ENCODE results near the gene SNORC. TPM values are rescaled to one million over a fixed set of nuclear protein-coding genes. Genes with fewer than 3 reads are reported as not detected.
"Not testable (repeated sequence)": the region's sequence is repeated elsewhere in the genome, so short reads cannot be mapped to it uniquely, and the experiment has no call there.

SNORC gene
- total RNA-seq = 1.8 TPM

DNA sequence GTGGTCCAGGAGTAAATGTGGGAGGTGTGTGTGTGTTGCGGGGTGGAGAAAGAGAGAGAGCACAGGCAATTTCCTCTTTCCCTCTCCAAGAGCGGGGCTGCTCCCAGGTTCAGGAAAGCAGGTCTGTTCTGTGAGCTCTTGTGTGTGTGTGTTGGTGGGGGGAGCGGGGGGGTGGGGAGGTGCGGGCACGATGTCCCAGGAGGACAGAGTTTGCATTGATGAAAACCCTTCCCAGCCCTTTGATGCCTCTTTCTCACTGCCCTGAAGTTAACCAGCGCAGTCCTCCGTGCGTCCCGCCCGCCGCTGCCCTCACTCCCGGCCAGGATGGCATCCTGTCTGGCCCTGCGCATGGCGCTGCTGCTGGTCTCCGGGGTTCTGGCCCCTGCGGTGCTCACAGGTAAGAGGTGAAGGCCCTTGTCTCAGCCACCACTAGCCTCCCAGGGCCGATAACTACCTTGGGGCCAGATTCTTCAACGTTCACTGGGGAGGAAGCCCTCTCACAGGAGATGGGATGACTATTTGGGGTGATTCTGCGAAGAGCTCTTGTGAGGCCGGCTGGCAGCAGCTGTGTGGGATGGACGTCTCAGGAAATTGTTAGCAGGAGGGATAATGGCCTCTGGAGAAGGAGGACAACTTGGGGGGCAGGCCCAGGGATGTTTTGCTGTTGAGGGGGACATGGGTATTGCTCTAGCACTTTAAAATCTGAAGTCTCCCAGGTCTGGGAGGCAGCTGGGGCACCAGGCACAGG is at the start of gene SNORC:
TSS of gene SNORC (plus strand) at position 247 of the 748 bp plus-strand sequence. CDS start at position 325, 78 bp downstream.
- ATAC-seq = no peak

DNA sequence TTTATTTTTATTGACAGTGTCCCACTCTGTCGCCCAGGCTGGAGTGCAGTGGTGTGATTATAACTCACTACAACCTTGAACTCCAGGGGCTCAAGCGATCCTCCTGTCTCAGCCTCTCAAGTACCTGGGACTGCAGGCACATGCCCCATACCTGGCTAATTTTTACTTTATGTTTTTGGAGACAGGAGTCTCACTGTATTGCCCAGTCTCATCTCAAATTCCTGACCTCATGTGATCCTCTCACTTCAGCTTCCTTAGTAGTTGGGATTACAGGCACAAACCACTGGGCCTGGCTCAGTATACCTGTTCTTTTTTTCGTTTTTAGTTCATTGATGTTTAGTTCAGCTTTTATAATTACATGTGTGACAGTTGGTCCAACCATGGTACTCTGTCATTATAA is 40.1 kb upstream of the SNORC start:
- ATAC-seq = no peak

DNA sequence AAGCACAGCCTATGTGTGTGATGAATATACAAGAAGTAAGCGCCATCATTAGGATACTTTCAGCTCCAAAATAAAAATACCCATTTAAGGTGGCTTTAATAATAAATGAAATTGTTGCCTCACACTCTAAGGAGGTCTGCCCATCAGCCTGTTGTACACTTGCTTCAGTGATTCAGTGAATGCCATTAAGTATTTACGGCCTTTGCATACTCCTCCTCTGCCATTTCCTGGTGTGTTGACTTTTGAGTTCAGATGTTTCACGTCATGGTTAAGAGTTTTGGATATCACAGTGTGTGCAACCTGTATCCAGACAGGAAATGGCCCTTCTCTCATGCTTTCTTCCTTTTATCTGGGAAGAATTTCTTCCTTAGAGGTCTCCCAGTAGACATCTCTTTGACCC is 38.6 kb upstream of the SNORC start:
- no peak for ATAC-seq

DNA sequence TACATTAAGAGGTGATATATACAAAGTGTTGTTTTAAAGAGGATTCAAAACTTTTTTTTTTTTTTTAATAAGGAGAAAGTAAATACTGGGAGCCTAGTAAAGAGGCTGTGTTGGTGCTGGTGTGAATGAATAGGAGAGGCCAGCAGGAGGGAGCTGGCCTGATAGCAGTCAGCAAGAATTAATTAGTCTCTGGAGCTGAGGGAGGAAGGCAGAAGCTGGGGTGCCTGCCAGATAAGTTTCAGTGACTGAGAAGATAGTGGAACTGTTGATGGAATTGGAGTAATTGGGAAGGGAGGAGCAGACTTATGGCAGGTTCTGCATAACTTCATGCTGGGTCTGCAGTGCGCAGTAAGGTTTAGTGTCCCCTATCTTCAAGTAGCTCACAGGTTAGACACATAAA is 36.2 kb upstream of the SNORC start:
- no peak for ATAC-seq

- no peak for ATAC-seq
Measured at GRCh38 chr2:232835687-232836208, 34.3 kb upstream of the SNORC start.

DNA sequence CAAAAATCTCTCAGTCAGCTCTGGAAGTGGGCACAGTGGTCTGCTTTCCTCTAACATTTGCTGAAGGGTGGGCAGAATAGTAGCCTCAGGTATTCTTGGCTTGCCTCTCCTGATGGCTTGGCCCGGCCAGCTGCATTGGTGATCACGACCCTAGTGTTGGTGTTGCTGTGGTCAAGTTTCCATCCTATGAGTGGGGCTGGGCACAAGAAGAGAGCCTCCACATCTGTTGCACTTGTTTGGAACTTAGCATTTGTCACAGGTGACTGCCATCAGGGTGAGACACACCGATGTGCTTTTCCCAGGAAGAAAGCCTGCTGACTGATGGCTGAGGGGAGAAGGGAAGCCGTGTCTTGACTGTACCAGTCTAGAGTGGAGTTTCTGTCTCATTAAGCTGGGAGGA is 33.1 kb upstream of the SNORC start:
- ATAC-seq = no peak

GRCh38 chr2:232838406-232838874 is 31.6 kb upstream of the SNORC start:
- ATAC-seq = no peak

DNA sequence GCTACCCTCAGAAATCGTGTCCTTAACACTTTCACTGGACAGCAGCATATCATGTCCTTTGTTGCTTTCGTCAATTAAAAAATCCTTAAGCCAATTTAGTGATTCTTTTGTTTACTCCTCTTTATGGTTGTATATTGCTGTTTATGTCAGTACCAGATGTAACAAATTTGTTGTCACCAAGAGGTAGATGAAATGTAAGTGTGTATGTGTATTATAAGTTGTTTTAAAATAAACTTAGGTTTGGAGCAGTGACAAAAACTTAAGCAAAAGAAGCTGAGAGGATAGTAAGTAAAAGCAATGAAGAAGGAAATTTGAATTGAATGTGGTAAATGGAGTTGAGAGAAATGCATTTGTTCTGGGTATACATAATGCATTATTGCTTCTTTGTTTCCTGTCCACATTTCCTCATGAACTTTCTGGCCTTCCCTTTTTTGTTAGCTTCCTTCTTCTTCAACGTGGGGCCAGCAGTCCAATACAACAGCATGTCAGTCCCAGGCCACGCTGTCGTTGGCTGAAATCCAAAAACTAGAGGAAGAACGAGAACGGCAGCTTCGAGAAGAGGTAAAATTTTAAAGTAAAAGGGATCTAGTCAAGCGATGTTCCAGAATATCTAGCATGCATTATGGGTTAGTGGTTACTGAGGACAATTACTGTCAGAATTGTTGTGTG is 30.5 kb upstream of the SNORC start:
- no peak for ATAC-seq

DNA sequence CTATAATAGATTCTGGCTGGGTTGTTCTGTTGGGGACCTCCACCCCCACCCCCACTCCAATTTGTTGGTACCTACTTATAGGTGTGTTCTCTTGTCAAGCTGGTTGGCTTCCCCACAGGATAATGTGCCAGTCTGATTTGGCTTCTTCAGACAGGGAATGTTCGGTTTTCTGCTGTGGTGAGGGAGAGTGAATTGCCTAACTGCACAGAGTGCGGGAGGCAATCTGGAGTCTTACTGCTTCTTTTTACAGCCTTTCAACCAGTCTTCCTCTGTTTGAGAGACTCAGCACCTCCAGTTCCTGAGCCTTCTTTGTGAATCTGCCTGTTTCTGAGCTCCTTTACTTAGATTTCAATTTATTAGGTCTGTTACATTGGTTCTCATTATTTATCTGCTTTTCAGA is 27.4 kb upstream of the SNORC start:
- no peak for ATAC-seq

- ATAC-seq = no peak
Measured at GRCh38 chr2:232843834-232844233, 26.2 kb upstream of the SNORC start.

DNA sequence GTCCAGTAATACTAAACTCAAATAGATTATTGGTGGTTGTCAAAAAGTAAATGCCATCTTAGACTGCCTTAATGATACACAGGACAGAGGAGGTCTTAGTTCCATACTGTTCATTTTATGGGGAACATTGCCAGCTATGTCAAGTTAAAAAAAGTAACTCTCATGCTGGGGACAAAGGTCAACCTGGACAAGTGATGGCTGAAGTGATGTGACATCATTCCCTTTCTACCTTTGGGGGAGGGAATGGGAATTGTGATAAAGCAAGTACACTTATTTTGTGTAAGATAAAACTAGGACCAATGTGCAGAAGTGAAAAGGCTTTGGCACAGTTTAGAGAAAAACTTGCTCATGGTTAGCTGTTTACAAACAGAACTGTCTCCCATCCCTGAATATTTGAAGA is 24.0 kb upstream of the SNORC start:
- no peak for ATAC-seq

DNA sequence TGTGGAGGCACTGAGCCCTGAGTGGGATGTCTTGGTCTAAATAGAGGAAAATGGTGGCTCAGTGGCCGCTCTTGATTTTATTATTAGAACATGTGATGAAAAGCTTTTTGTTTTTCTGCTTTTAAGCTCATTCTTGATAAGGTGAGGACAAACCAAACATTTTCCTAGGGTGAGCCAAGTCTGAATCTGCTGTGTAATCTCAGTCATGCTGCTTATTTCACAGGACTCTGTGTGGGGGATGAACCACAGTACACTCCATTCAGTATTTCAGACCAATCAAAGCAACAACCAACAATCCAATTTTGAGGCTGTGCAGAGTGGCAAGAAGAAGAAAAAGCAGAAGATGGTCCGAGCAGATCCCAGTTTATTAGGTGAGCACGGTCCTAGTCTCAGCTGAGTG is 20.0 kb upstream of the SNORC start:
- no peak for ATAC-seq

DNA sequence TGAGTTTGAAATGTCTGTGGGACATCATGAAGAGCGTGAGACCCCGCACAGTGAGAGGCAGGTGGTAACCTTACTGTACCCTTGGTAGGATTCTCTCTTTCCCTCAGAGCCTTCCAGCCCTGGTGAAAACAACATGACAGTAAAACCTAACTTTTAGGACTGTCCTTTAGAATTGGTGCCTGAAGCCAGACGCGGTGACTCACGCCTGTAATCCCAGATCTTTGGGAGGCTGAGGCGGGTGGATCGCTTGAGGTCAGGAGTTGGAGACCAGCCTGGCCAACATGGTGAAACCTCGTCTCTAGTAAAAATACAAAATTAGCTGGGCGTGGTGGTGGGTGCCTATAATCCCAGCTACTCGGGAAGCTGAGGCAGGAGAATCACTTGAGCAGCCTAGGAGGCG is 18.0 kb upstream of the SNORC start:
- ATAC-seq = not testable (repeated sequence)

DNA sequence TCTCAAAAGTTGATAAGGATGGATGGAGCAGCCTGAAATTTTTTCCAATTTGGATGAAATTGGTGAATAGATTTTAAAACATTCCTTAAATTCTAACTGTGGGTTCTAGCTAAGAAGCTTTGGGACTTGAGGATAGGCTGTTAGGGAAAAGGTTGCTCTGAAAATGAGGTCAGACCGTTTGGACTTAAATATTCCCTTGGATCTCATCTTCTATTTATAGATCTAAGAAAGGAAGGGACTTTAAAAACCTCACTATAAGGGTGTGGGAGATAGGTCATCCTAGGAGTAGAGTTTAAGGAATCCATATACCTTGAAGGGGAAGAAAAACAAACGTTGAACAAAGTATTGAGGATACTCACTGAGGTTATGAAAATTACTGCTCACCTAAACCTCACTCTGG is 17.4 kb upstream of the SNORC start:
- no peak for ATAC-seq

DNA sequence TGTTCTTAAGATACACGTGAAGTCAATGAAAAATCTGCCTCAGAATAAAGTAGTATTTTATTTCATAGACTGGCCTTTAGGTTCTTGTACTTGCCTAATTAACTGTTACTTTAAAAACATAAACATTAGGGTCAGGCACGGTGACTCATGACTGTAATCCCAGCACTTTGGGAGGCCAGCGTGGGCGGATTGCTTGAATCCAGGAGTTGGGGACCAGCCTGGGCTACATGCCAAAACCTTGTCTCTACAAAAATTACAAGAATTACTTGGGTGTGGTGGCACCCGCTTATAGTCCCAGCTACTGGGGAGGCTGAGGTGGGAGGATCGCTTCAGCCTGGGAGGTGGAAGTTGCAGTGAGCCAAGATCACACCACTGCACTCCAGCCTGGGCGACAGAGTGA is 16.0 kb upstream of the SNORC start:
- ATAC-seq = no peak

DNA sequence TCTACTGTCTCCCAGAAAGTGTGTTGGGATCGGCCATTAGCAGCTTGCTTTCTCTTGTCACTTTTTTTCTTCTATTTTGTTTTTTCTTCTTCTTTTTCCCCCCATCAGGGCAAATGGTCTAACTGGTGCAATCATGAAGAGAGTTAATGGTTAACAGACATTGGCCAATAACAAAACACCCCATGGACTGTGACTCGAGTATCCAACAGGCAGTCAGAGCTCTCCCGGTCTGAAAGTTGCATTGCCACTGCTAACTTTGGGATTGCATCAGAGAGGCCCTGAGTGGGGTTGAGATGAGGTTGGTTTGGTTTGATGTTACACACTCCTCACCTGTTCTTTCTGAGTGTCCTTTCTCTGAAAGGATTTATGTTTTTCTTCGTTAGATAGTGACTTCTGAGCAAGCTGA is 12.9 kb upstream of the SNORC start:
- ATAC-seq = no peak

DNA sequence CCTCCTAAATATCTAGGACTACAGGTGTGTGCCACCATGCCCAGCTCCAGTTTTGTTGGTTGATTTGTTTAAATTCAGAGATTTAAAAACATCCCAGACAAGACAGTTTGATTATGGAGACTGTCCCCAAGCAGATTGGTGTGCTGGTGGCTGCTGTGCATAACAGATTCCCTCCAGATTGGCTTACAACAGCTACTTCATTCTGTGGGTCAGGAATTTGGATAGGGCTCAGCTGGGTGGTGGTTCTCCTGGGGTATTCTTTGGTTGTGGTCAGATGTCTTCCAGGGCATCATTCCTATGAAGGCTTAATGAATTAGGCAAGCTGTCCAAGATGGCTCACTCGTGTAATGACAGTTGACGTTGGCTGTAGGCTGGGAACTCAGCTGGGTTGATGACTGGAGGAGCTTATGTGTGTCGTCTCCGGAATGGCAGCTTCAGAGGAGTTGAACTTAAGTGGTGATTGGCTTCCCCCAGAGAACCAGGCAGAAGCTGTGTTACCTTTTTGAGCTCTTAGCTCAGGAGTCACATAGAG is 10.6 kb upstream of the SNORC start:
- ATAC-seq = no peak

GRCh38 chr2:232860593-232861241 is 9.3 kb upstream of the SNORC start:
- no peak for ATAC-seq

GRCh38 chr2:232861353-232861752 is 8.7 kb upstream of the SNORC start:
- ATAC-seq = no peak

- peak; percentile 84 for ATAC-seq
Measured at GRCh38 chr2:232863996-232864395, 6.1 kb upstream of the SNORC start.

DNA sequence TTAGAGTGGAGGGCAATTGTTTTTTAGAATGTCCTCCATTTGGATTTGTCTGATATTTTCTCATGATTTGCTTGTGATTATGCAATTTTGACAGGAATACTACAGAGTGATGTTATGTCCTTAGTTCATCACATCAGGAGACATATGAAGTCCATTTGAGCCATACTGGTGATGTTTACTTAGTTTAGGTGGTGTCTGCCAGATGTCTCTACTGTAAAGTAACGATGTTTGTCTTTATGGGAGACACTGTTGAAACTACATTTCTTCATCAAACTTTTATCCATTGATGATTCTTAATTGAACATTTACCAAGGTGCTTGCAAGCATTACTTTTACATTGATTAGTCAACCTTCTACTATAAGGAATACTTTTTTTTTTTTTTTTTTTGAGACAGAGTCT is 4.9 kb upstream of the SNORC start:
- ATAC-seq = no peak

DNA sequence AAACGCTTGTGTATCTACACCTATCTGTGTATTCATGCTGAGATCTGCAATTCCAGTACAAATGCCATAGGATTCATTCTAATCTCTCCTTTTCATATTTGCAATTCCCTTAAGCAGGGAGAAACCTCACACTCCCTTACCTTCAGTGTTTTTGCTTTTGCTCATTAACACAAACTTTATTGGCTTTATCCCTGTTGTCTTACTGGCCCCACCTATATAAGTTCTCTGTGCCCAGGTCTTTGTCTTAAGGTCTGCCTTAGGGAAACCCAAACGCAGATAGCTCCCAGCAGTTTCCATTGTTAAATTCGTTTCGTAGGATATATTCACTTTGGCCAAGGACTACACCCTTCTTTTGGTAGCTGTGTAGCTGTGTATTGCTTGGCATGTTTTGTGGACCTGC is 4.0 kb upstream of the SNORC start:
- no peak for ATAC-seq
